Aorta (tissue), 5 donors: ENCODE results near the gene GET3. TPM values are rescaled to one million over a fixed set of nuclear protein-coding genes. Genes with fewer than 3 reads are reported as not detected.

Source experiments
- ATAC-seq: fragments of 200-7000 bp; cut with Tn5 transposase; one replicate; pipeline ENCODE4 v1.9.1; 2022; ENCODE audit warnings: moderate library complexity; ENCODE audit not compliant: low FRiP score
- DNase-seq, 2 donors: peaks; one replicate each; pipeline ENCODE4 v3.0.0-alpha.2; 2020
- H3K27ac ChIP-seq, 2 donors: one replicate each; pipeline ENCODE4 v1.5.1; 2013; ENCODE audit warnings: low read length in 2 of 2, mild to moderate bottlenecking in 2 of 2, moderate library complexity in 2 of 2, control low read depth in 1 of 2, inconsistent platforms in 1 of 2, low read depth in 1 of 2
- H3K27me3 ChIP-seq, 2 donors: one replicate each; pipeline ENCODE4 v1.6.1; 2013; ENCODE audit warnings: control low read depth in 1 of 2, low read length in 1 of 2, mild to moderate bottlenecking in 1 of 2, moderate library complexity in 1 of 2; ENCODE audit not compliant: insufficient read depth in 2 of 2, control insufficient read depth in 1 of 2
- H3K36me3 ChIP-seq, 2 donors: one replicate each; pipeline ENCODE4 v1.6.1; 2013; ENCODE audit warnings: control low read depth in 1 of 2, low read length in 1 of 2, mild to moderate bottlenecking in 1 of 2; ENCODE audit not compliant: insufficient read depth in 2 of 2, control insufficient read depth in 1 of 2
- H3K4me1 ChIP-seq, 2 donors: one replicate each; pipeline ENCODE4 v1.6.1; 2013; ENCODE audit warnings: low read length in 2 of 2, control low read depth in 1 of 2, mild to moderate bottlenecking in 1 of 2, moderate library complexity in 1 of 2; ENCODE audit not compliant: insufficient read depth in 2 of 2, control insufficient read depth in 1 of 2
- H3K4me3 ChIP-seq, 2 donors: one replicate each; pipeline ENCODE4 v1.5.1; 2013; ENCODE audit warnings: low read length in 2 of 2, control low read depth in 1 of 2, mild to moderate bottlenecking in 1 of 2
- H3K9me3 ChIP-seq: one replicate; pipeline ENCODE4 v1.6.1; 2013; ENCODE audit warnings: mild to moderate bottlenecking, low read length; ENCODE audit not compliant: control insufficient read depth
- WGBS, 2 donors: extraction: QIAGEN DNeasy Blood & Tissue Kit; methylation state at CpG; one replicate each; pipeline ENCODE4 v1.1.7; 2013; 5-methylcytosine and 5-hydroxymethylcytosine counted together
- intact Hi-C, 2 donors: fragments of 100-400 bp; cut with DNase I; formaldehyde crosslinking; loops; one replicate each; pipeline versions ENCODE4 v1.14.2 to v1.15.0; 2022
- polyA plus RNA-seq, 2 donors: library from polyadenylated mRNA; stranded (reverse); fragments of 200-250 nt; gene quantifications; one replicate each; pipeline ENCODE4 v1.2.3, GENCODE V29; 2013
- total RNA-seq, 2 donors: library from RNA; stranded (reverse); fragmentation: NEBNext Ultra II Directional; extraction: Animal tissue kit (Norgen Biotek cat#: 25700); gene quantifications; one replicate each; pipeline ENCODE4 v1.2.1, GENCODE V29; 2021
- donor health status: healthy with polysubstance abuse.
- donor health status: Bipolar disorder and iron deficiency.
- donor health status: DM: no; HTN: no; CAD: no.
- donor health status: DM: no; HTN: no; CAD: no.
- donor health status: DM: yes; HTN: yes; CAD: no.

GET3 gene
- total and polyA plus RNA-seq, 4 donors = 35.4 to 70.6 (median 51.7) TPM

- no peak for DNase-seq
- Histone ChIP-seq H3K36me3 (no peaks in the 10 kb centered on the region), H3K27me3 (no peaks in the 10 kb centered on the region), H3K4me3 (no peak overlapping the region), H3K4me1 (peaks cover 0 to 2% of the 10 kb centered on the region in 2 donors), H3K27ac (no peak overlapping the region), H3K9me3 (no peaks in the 10 kb centered on the region)
- ATAC-seq = no peak
- whole genome bisulfite sequencing, 2 donors = 89 to 91% methylated on average over 24 of the region's 24 CpGs
- intact Hi-C loops = no loop called here
Measured at GRCh38 chr19:12731337-12731736, 6.0 kb upstream of the GET3 start.

DNA sequence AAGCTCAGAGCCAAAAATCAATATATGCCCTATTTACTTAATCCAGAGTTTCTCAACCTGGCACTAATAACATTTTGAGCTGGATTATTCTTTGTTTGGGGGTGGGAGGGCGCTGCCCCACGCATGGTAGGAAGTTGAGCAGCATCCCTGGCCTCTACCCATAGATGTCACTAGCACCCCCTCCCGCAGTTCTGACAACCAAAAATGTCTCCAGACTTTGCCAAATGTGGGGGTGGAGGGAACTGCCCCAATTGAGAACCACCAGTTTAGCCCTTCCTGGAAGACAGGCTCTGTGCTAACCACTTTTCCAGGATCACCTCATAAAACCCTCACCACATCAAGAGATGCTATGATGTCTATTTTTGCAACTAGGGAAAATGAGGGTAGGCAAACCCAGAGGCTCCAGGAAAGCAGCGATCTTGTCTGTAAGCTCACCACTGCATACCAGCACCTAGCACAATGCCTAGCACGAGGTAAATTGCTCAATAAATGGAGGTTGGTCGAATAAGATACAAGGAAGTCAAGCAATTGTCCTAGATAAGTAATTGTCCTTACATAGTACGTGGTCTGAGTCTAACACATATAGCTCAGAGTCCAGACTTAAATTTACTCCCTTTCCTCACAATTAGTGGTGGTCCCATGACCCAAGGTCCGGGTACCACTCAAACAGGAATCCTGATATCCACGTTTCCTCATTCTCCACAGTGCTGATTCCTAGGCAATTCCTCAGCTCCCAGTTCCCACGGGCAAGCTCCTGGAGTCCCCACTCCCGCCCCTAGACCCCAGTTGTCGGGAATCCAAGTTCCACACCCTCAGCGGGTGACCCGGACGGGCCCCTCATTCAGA lies 3.7 kb upstream of the GET3 start:
- DNase-seq (no peak), ATAC-seq (no peak)
- Histone ChIP-seq H3K36me3 (no peaks in the 10 kb centered on the region), H3K9me3 (no peaks in the 10 kb centered on the region), H3K4me3 (peak overlapping the region; percentile 93 to 95), H3K27ac (peak overlapping the region in 1 of 2 donors; percentile 38), H3K4me1 (peaks cover 0 to 4% of the 10 kb centered on the region in 2 donors), H3K27me3 (no peaks in the 10 kb centered on the region)
- intact Hi-C loops = no loop called here
- 1 to 2% methylated on average over 15 of the region's 15 CpGs for WGBS, 2 donors

DNA sequence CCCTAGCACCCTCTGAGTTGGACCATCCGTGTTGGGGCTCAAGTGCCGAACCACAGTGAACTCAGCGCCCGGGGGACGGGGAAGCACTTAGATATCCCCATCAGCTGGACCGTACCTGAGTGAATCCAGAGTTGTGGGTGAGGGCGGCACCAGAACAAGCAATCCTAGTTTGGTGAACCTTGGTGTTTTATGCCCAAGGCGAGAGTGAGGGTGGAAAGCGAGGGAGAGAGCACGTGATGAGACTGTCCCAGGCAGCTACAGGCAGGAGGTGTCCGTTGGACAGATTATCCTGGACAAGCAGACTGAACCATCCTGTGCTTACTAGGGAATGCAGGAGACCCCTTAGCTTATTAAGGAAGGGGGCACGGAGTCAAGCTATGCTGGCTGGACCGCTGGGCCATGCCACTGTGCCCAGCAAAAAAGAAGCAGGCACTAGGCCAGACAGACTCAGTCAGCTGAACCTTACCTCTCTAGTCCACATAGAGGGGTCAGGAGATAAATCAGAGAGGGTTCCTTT lies 596 bp downstream of the GET3 start:
- H3K4me3 ChIP-seq = peak overlapping the region; percentile 43 to 73
- ATAC-seq (no peak), DNase-seq (no peak)
- no peak overlapping the region for H3K27ac ChIP-seq
- peaks cover 0 to 3% of the 10 kb centered on the region in 2 donors for H3K4me1 ChIP-seq
- H3K9me3 ChIP-seq = no peaks in the 10 kb centered on the region
- no peaks in the 10 kb centered on the region for H3K27me3 ChIP-seq
- WGBS, 2 donors = 11 to 13% methylated on average over 13 of the region's 13 CpGs
- intact Hi-C loops = no loop called here
- no peaks in the 10 kb centered on the region for H3K36me3 ChIP-seq

DNA sequence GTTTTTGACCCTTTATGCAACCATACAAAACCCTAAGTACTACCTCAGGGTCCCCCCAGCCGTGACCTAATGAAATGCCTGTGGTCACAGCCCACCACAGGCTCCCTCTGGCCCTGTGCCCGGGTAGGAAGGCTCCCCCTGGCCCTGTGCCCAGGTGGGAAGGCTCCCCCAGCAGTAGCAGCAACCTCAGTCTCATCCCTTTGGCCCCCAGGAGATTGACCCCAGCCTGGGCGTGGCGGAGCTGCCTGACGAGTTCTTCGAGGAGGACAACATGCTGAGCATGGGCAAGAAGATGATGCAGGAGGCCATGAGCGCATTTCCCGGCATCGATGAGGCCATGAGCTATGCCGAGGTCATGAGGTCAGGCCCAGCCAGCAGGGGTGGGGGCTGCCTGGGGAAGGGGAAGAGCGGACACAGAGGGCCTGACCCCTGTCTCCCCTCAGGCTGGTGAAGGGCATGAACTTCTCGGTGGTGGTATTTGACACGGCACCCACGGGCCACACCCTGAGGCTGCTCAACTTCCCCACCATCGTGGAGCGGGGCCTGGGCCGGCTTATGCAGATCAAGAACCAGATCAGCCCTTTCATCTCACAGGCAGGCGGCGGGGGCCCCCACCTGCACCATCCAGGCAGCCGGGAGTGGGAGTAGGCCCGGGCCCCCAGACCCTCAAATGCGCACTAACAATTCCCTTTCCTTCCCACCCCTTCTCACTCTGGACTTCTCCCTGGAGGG lies 8.0 kb downstream of the GET3 start:
- Histone ChIP-seq H3K4me1 (no peaks in the 10 kb centered on the region), H3K4me3 (no peak overlapping the region), H3K9me3 (no peaks in the 10 kb centered on the region), H3K36me3 (peaks cover 6 to 8% of the 10 kb centered on the region in 2 donors), H3K27ac (no peak overlapping the region), H3K27me3 (no peaks in the 10 kb centered on the region)
- WGBS, 2 donors = 81 to 82% methylated on average over 22 of the region's 22 CpGs
- intact Hi-C loops = no loop called here
- DNase-seq (no peak), ATAC-seq (no peak)

GRCh38 chr19:12748489-12748888 lies 11.2 kb downstream of the GET3 start:
- DNase-seq = no peak
- WGBS, 2 donors = 57 to 71% methylated on average over 6 of the region's 6 CpGs
- no peak overlapping the region for H3K27ac ChIP-seq
- no peaks in the 10 kb centered on the region for H3K27me3 ChIP-seq
- no peak for ATAC-seq
- no peaks in the 10 kb centered on the region for H3K4me1 ChIP-seq
- H3K36me3 ChIP-seq = peaks cover 6 to 8% of the 10 kb centered on the region in 2 donors
- intact Hi-C loops = no loop called here
- no peaks in the 10 kb centered on the region for H3K9me3 ChIP-seq
- H3K4me3 ChIP-seq = no peak overlapping the region

DNA sequence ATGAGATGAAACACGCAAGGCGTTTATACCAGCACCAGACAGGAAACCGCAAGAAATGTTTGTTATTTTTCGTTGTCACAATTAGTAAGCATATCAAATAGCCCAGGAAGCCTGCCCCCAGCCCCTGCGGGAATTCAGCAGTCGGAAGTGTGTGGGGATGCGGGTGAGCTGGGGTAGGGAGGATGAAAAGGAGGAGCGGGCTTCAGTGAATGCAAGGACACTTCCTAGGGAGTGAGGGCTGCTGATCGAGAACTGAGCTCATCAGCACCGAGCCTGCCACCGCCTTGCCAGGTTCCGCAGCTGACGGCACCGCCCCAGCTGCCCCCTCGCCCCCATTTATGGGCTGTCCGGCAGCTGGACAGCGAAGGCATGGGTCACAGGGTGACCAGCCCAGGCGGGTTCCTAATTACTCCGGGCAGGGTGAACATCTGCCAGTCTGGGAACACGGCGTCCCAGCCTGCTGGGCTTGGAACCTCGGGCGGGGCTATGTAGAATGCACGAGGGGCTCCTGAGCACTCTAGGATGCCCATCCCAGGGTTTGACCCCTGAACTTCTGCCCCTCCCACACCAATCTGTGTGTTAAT lies 12.7 kb downstream of the GET3 start:
- ATAC-seq (no peak), DNase-seq (no peak)
- peaks cover 6 to 8% of the 10 kb centered on the region in 2 donors for H3K36me3 ChIP-seq
- H3K9me3 ChIP-seq = no peaks in the 10 kb centered on the region
- H3K4me3 ChIP-seq = no peak overlapping the region
- no peaks in the 10 kb centered on the region for H3K27me3 ChIP-seq
- 37 to 44% methylated on average over 22 to 24 of the region's 24 CpGs for WGBS, 2 donors
- no peaks in the 10 kb centered on the region for H3K4me1 ChIP-seq
- intact Hi-C loops = no loop called here
- no peak overlapping the region for H3K27ac ChIP-seq

DNA sequence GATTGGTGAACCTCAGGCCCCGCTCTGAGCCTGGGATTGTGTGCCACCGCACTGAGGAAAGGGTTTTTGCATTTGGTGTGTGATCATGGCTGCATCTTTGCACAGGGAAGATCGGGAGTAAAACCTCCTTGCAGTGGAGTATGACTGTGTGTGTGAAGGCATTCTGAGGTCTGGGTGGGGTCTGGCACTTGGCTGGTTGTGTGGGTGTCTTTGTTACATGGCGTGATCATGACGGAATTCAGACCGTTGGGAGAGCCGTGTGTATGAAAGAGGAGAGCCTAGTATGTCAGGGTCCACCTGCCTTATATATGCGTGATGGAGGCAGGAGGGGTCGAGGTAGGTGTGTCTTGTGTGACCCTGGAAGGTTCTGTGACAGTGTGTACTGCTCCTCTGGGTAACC lies 13.6 kb downstream of the GET3 start:
- Histone ChIP-seq H3K27ac (no peak overlapping the region), H3K27me3 (no peaks in the 10 kb centered on the region), H3K9me3 (no peaks in the 10 kb centered on the region), H3K36me3 (peaks cover 3 to 5% of the 10 kb centered on the region in 2 donors), H3K4me3 (no peak overlapping the region), H3K4me1 (no peaks in the 10 kb centered on the region)
- intact Hi-C loops = no loop called here
- WGBS, 2 donors = 66 to 70% methylated on average over 9 of the region's 9 CpGs
- ATAC-seq = no peak
- DNase-seq = no peak

- Histone ChIP-seq H3K9me3 (no peaks in the 10 kb centered on the region), H3K4me3 (no peak within 1 kb of the TSS), H3K36me3 (peaks cover 3 to 5% of the 10 kb centered on the region in 2 donors), H3K27ac (no peak within 1 kb of the TSS), H3K4me1 (no peaks in the 10 kb centered on the region), H3K27me3 (no peaks in the 10 kb centered on the region)
- 55% methylated on average over 14 of the region's 14 CpGs for WGBS, 2 donors
- no peak for DNase-seq
- ATAC-seq = no peak
- intact Hi-C loops = no loop called here
Measured at GRCh38 chr19:12751635-12752034, 14.3 kb downstream of the GET3 start, which contains the start of gene BEST2. BEST2 (plus strand) TSS chr19:12751791; CDS start chr19:12752593, 802 bp downstream.
